Astrocyte (in vitro differentiated cells and primary cell): Measurements from ENCODE around the gene NEK7. TPM values are rescaled to one million over a fixed set of nuclear protein-coding genes. Genes with fewer than 3 reads are reported as not detected.

ENCODE experiments used
- DNase-seq: peaks from one replicate; pipeline ENCODE4 v3.0.0-alpha.2; 2010; ENCODE audit warnings: low read depth
- FAIRE-seq: peaks from 2 replicates; lab custom pipeline; 2011; peaks lifted over from hg19 to GRCh38; lab: Jason Lieb, UNC
- H2AFZ ChIP-seq: 2 replicates; pipeline ENCODE4 v1.6.0; 2012; ENCODE audit warnings: low read depth, low read length, inconsistent platforms
- H3K27ac ChIP-seq: 2 replicates; pipeline ENCODE4 v1.5.1; 2011; ENCODE audit warnings: low read depth, low read length, inconsistent platforms
- H3K27me3 ChIP-seq: 2 replicates; pipeline ENCODE4 v1.6.0; 2011; ENCODE audit warnings: low read length, inconsistent platforms; ENCODE audit not compliant: insufficient read depth
- H3K36me3 ChIP-seq: 2 replicates; pipeline ENCODE4 v1.5.1; 2011; ENCODE audit warnings: low read length, inconsistent platforms; ENCODE audit not compliant: insufficient read depth
- H3K4me1 ChIP-seq: 2 replicates; pipeline ENCODE4 v1.5.1; 2011; ENCODE audit warnings: low read length, inconsistent platforms; ENCODE audit not compliant: insufficient read depth
- H3K4me2 ChIP-seq: 2 replicates; pipeline ENCODE4 v1.6.0; 2012; ENCODE audit warnings: low read length, inconsistent platforms
- H3K4me3 ChIP-seq: 2 replicates; pipeline ENCODE4 v1.5.1; 2011; ENCODE audit warnings: low read depth, mild to moderate bottlenecking, low read length, inconsistent platforms; ENCODE audit not compliant: insufficient read depth
- H3K79me2 ChIP-seq: 2 replicates; pipeline ENCODE4 v1.6.0; 2012; ENCODE audit warnings: mild to moderate bottlenecking, low read length, inconsistent platforms; ENCODE audit not compliant: insufficient read depth
- H3K9ac ChIP-seq: 2 replicates; pipeline ENCODE4 v1.6.0; 2012; ENCODE audit warnings: mild to moderate bottlenecking, low read length, inconsistent platforms
- H3K9me3 ChIP-seq: 2 replicates; pipeline ENCODE4 v1.5.1; 2012; ENCODE audit warnings: low read depth, mild to moderate bottlenecking, low read length, inconsistent platforms; ENCODE audit not compliant: insufficient read depth
- H4K20me1 ChIP-seq: 2 replicates; pipeline ENCODE4 v1.6.0; 2012; ENCODE audit warnings: low read length, inconsistent platforms; ENCODE audit not compliant: insufficient read depth
- H3K27ac Mint-ChIP-seq: one replicate; pipeline ENCODE4 v1.8.0; 2021; ENCODE audit warnings: mild to moderate bottlenecking, mixed read lengths; ENCODE audit not compliant: unreplicated experiment
- H3K27me3 Mint-ChIP-seq: one replicate; pipeline ENCODE4 v1.8.0; 2021; ENCODE audit warnings: low read depth, mixed read lengths; ENCODE audit not compliant: unreplicated experiment
- H3K36me3 Mint-ChIP-seq: one replicate; pipeline ENCODE4 v1.8.0; 2021; ENCODE audit warnings: low read depth, mixed read lengths; ENCODE audit not compliant: unreplicated experiment
- H3K4me1 Mint-ChIP-seq: one replicate; pipeline ENCODE4 v1.8.0; 2021; ENCODE audit warnings: low read depth, mixed read lengths; ENCODE audit not compliant: unreplicated experiment
- H3K4me3 Mint-ChIP-seq: one replicate; pipeline ENCODE4 v1.8.0; 2021; ENCODE audit warnings: mild to moderate bottlenecking, moderate library complexity, mixed read lengths; ENCODE audit not compliant: unreplicated experiment
- H3K9me3 Mint-ChIP-seq: one replicate; pipeline ENCODE4 v1.8.0; 2021; ENCODE audit warnings: mild to moderate bottlenecking, mixed read lengths; ENCODE audit not compliant: unreplicated experiment
- CTCF ChIP-seq: IDR thresholded peaks from 2 replicates; pipeline ENCODE4 v1.5.1; 2011; ENCODE audit warnings: low read depth, mild to moderate bottlenecking, inconsistent platforms, low read length, moderate library complexity; ENCODE audit not compliant: insufficient read depth
- EZH2 ChIP-seq: IDR thresholded peaks from 2 replicates; pipeline ENCODE4 v1.6.1; 2012; ENCODE audit warnings: mild to moderate bottlenecking, low read length, inconsistent platforms; ENCODE audit not compliant: insufficient read depth
- total RNA-seq: library from RNA; stranded (reverse); gene quantifications from 2 replicates; pipeline ENCODE4 v1.2.1, GENCODE V29; 2021

NEK7 gene
- total RNA-seq, 1 donor from 2014 or later: 125 TPM

- FAIRE-seq (no peak), DNase-seq (no peak)
- H3K4me3 ChIP-seq: no peak overlapping the region
- Mint-ChIP-seq H3K4me3 (no peak overlapping the region), H3K9me3 (peaks cover 3% of the 10 kb centered on the region), H3K36me3 (peaks cover 2% of the 10 kb centered on the region), H3K27ac (no peak overlapping the region), H3K27me3 (no peaks in the 10 kb centered on the region), H3K4me1 (no peaks in the 10 kb centered on the region)
- no peak overlapping the region for H2AFZ ChIP-seq
- no peak overlapping the region for H3K9ac ChIP-seq
- H3K79me2 ChIP-seq: no peaks in the 10 kb centered on the region
- no peaks in the 10 kb centered on the region for H3K4me1 ChIP-seq
- TF ChIP-seq EZH2 (no peak), CTCF (no peak)
- no peak overlapping the region for H3K4me2 ChIP-seq
- no peaks in the 10 kb centered on the region for H3K9me3 ChIP-seq
- H3K27ac ChIP-seq: no peak overlapping the region
- no peaks in the 10 kb centered on the region for H3K36me3 ChIP-seq
- H3K27me3 ChIP-seq: no peaks in the 10 kb centered on the region
- H4K20me1 ChIP-seq: no peaks in the 10 kb centered on the region
Observed at GRCh38 chr1:198363625-198364151, 206.9 kb downstream of the NEK7 start.

GRCh38 chr1:198364471-198364870 is 207.7 kb downstream of the NEK7 start:
- H3K27ac ChIP-seq: no peak overlapping the region
- Mint-ChIP-seq H3K27ac (no peak overlapping the region), H3K27me3 (no peaks in the 10 kb centered on the region), H3K9me3 (peaks cover 3% of the 10 kb centered on the region), H3K4me3 (no peak overlapping the region), H3K4me1 (no peaks in the 10 kb centered on the region), H3K36me3 (peaks cover 2% of the 10 kb centered on the region)
- H3K4me3 ChIP-seq: no peak overlapping the region
- no peaks in the 10 kb centered on the region for H3K27me3 ChIP-seq
- H3K9me3 ChIP-seq: no peaks in the 10 kb centered on the region
- H3K4me2 ChIP-seq: no peak overlapping the region
- no peak overlapping the region for H2AFZ ChIP-seq
- H3K36me3 ChIP-seq: no peaks in the 10 kb centered on the region
- no peak for TF ChIP-seq EZH2
- no peak for TF ChIP-seq CTCF
- no peak for FAIRE-seq
- no peaks in the 10 kb centered on the region for H3K79me2 ChIP-seq
- no peak for DNase-seq
- no peaks in the 10 kb centered on the region for H4K20me1 ChIP-seq
- no peak overlapping the region for H3K9ac ChIP-seq
- no peaks in the 10 kb centered on the region for H3K4me1 ChIP-seq

- Mint-ChIP-seq H3K4me3 (no peak overlapping the region), H3K36me3 (peaks cover 2% of the 10 kb centered on the region), H3K4me1 (no peaks in the 10 kb centered on the region), H3K27ac (no peak overlapping the region), H3K9me3 (peaks cover 3% of the 10 kb centered on the region), H3K27me3 (no peaks in the 10 kb centered on the region)
- H3K36me3 ChIP-seq: no peaks in the 10 kb centered on the region
- H3K4me3 ChIP-seq: no peak overlapping the region
- no peaks in the 10 kb centered on the region for H3K27me3 ChIP-seq
- H2AFZ ChIP-seq: no peak overlapping the region
- H3K27ac ChIP-seq: no peak overlapping the region
- TF ChIP-seq EZH2: no peak
- no peak for TF ChIP-seq CTCF
- H3K9ac ChIP-seq: no peak overlapping the region
- no peaks in the 10 kb centered on the region for H3K9me3 ChIP-seq
- H3K4me1 ChIP-seq: no peaks in the 10 kb centered on the region
- no peaks in the 10 kb centered on the region for H3K79me2 ChIP-seq
- no peak for DNase-seq
- no peaks in the 10 kb centered on the region for H4K20me1 ChIP-seq
- no peak for FAIRE-seq
- no peak overlapping the region for H3K4me2 ChIP-seq
Observed at GRCh38 chr1:198367296-198367695, 210.5 kb downstream of the NEK7 start.
